SJCRH30 (cell line): ENCODE measurements around the gene WNT2B. TPM values are rescaled to one million over a fixed set of nuclear protein-coding genes. Genes with fewer than 3 reads are reported as not detected.

Source experiments
- DNase-seq, 2 experiments: peaks; one replicate each; pipeline ENCODE4 v3.0.0-alpha.2; 2015 to 2020
- H3K27ac ChIP-seq: fragments of 250-450 bp; sonication (Bioruptor Pico); 2 replicates; pipeline ENCODE4 v1.5.1; 2020; ENCODE audit warnings: mild to moderate bottlenecking, moderate library complexity
- H3K27me3 ChIP-seq: fragments of 250-450 bp; sonication (Bioruptor Pico); 2 replicates; pipeline ENCODE4 v1.5.1; 2020; ENCODE audit warnings: mild to moderate bottlenecking, moderate library complexity
- H3K36me3 ChIP-seq: fragments of 250-450 bp; sonication (Bioruptor Pico); 2 replicates; pipeline ENCODE4 v1.5.1; 2020; ENCODE audit warnings: mild to moderate bottlenecking, moderate library complexity
- H3K4me1 ChIP-seq: fragments of 250-450 bp; sonication (Bioruptor Pico); 2 replicates; pipeline ENCODE4 v1.5.1; 2020; ENCODE audit warnings: mild to moderate bottlenecking, moderate library complexity
- H3K4me3 ChIP-seq: fragments of 250-450 bp; sonication (Bioruptor Pico); 2 replicates; pipeline ENCODE4 v1.5.1; 2020; ENCODE audit warnings: mild to moderate bottlenecking, moderate library complexity
- H3K9me3 ChIP-seq: fragments of 250-450 bp; sonication (Bioruptor Pico); replicated peaks from 2 replicates; pipeline ENCODE4 v1.5.1; 2020; ENCODE audit warnings: mild to moderate bottlenecking, moderate library complexity
- total RNA-seq: library from RNA; depleted of rRNA; stranded (reverse); fragments of >200 nt; shearing (Covaris generic); gene quantifications from 2 replicates; pipeline ENCODE4 v1.2.3, GENCODE V29; 2014; rRNA removed

The WNT2B gene
- total RNA-seq, 1 experiment from 2014 or later, result 0.28 TPM

DNA sequence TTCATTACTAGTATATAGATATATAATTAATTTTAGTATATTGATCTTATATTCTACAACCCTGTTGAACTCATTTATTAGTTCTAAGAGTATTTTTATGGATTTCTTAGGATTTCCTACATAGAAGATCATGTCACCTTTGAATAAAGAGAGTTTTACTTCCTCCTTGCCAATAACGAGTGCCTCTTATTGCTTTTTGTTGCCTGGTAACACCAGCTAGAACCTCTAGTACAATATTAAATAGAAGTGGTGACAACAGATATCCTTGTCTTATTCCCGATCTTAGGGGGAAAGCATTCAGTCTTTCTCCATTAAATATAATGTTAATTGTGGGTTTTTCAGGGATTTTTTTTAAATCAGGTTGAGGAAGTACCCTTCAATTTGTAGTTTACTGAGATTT, 40.8 kb downstream of the WNT2B start:
- Histone ChIP-seq H3K9me3 (no peaks in the 10 kb centered on the region), H3K27me3 (no peaks in the 10 kb centered on the region), H3K27ac (no peak overlapping the region), H3K4me3 (no peak overlapping the region), H3K4me1 (peaks cover 5% of the 10 kb centered on the region), H3K36me3 (peaks cover 10% of the 10 kb centered on the region; the same call in 1 of the 2 replicates)
- no peak for DNase-seq

DNA sequence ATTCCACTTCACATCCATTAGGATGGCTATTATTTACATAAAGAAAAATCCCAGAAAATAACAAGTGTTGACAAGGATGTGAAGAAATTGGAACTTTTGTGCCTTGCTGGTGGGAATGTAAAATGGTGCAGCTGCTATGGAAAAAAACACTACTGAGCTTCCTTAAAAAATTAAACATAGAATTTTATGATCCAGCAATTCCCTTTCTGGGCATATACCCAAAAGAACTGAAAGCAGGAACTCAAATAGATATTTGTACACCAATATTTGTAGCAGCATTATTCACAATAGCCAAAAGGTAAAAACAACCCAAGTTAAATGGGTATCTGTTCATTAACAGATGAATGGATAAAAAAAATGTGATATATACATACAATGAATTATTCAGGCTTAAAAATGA, 45.6 kb downstream of the WNT2B start:
- no peak for DNase-seq
- Histone ChIP-seq H3K27me3 (no peaks in the 10 kb centered on the region), H3K9me3 (no peaks in the 10 kb centered on the region), H3K27ac (no peak overlapping the region), H3K4me1 (no peaks in the 10 kb centered on the region; the same call in 1 of the 2 replicates), H3K36me3 (peaks cover 7% of the 10 kb centered on the region; the same call in 1 of the 2 replicates), H3K4me3 (no peak overlapping the region)

DNA sequence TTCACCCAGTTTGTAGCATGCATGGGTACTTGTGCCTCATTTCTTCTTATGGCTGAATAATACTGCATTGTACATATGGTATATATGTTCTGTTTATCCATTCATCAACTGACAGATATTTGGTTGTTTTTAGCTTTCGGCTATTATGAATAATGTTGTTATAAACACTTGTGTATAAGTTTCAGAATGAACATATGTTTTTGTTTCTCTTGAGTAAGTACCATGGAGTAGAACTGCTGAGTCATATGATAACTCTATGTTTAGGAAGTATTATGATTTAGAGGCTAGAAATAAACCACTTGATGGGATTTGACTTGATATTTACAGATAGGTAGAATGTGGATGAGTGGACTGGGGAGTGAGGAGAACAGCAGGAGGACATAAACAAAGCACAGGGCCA, 48.6 kb downstream of the WNT2B start:
- Histone ChIP-seq H3K4me1 (no peaks in the 10 kb centered on the region; the same call in 1 of the 2 replicates), H3K4me3 (no peak overlapping the region), H3K36me3 (peaks cover 7% of the 10 kb centered on the region; the same call in 1 of the 2 replicates), H3K9me3 (no peaks in the 10 kb centered on the region), H3K27ac (no peak overlapping the region), H3K27me3 (no peaks in the 10 kb centered on the region)
- no peak for DNase-seq

DNA sequence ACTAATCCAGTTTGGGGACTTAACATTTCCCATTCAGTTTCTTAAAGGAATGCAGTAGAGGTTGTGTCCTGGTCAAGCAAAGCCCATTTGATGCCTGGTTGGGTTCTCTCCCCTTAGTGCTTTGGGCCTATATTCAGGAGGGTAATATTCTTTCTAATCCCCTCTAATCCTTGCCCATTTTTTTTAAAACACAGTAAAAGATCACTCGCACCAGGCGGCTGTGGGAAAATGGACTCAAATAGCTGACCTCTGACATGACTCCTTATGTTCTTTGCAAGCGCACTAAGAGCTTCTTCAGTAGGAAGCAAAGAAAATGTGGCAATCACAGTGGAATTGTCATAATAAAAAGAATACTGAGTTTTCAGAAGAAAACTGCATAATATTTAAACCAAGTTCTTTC, 49.9 kb downstream of the WNT2B start:
- Histone ChIP-seq H3K9me3 (no peaks in the 10 kb centered on the region), H3K27ac (no peak overlapping the region), H3K36me3 (peaks cover 3% of the 10 kb centered on the region; the same call in 1 of the 2 replicates), H3K4me1 (no peaks in the 10 kb centered on the region; the same call in 1 of the 2 replicates), H3K4me3 (no peak overlapping the region), H3K27me3 (no peaks in the 10 kb centered on the region)
- peak in 1 of 2 experiments; percentile 18 for DNase-seq

GRCh38 chr1:112563341-112563740, 54.6 kb downstream of the WNT2B start:
- no peaks in the 10 kb centered on the region for H3K9me3 ChIP-seq
- no peaks in the 10 kb centered on the region; the same call in 1 of the 2 replicates for H3K4me1 ChIP-seq
- no peak for DNase-seq
- no peak overlapping the region for H3K4me3 ChIP-seq
- no peaks in the 10 kb centered on the region for H3K27me3 ChIP-seq
- no peaks in the 10 kb centered on the region; the same call in none of the 2 replicates for H3K36me3 ChIP-seq
- H3K27ac ChIP-seq, result no peak overlapping the region

- Histone ChIP-seq H3K9me3 (no peaks in the 10 kb centered on the region), H3K27me3 (no peaks in the 10 kb centered on the region), H3K4me1 (no peaks in the 10 kb centered on the region), H3K36me3 (no peaks in the 10 kb centered on the region; the same call in none of the 2 replicates), H3K27ac (no peak overlapping the region), H3K4me3 (no peak overlapping the region)
- no peak for DNase-seq
Measured at GRCh38 chr1:112564081-112564480, 55.3 kb downstream of the WNT2B start.

DNA sequence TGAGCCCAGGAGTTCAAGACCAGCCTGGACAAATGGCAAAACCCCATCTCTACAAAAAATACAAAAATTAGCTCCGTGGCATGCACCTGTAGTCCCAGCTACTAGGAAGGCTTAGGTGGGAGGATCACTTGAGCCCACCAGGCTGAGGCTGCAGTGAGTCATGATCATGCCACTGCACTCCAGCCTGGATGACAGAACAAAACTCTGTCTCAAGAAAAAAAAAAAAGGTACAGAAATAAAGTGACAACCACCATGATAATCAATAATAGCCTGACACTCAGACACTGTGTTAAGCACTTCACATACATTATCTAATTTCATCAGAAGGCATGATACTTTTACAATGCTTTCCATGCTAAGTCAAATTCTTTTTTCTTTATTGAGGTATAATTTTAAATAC, 57.0 kb downstream of the WNT2B start:
- Histone ChIP-seq H3K4me1 (no peaks in the 10 kb centered on the region), H3K4me3 (no peak overlapping the region), H3K9me3 (no peaks in the 10 kb centered on the region), H3K36me3 (peaks cover 4% of the 10 kb centered on the region), H3K27ac (no peak overlapping the region), H3K27me3 (no peaks in the 10 kb centered on the region)
- no peak for DNase-seq

GRCh38 chr1:112575154-112575804, 66.5 kb downstream of the WNT2B start:
- H3K4me1 ChIP-seq, result peaks cover 7% of the 10 kb centered on the region; the same call in 1 of the 2 replicates
- no peak overlapping the region for H3K4me3 ChIP-seq
- no peak overlapping the region for H3K27ac ChIP-seq
- H3K27me3 ChIP-seq, result no peaks in the 10 kb centered on the region
- DNase-seq, result peak; percentile 26 to 41
- no peaks in the 10 kb centered on the region for H3K9me3 ChIP-seq
- peaks cover 48% of the 10 kb centered on the region for H3K36me3 ChIP-seq

GRCh38 chr1:112576240-112576639, 67.5 kb downstream of the WNT2B start:
- H3K4me3 ChIP-seq, result no peak overlapping the region
- DNase-seq, result no peak
- H3K4me1 ChIP-seq, result peaks cover 7% of the 10 kb centered on the region; the same call in 1 of the 2 replicates
- no peaks in the 10 kb centered on the region for H3K27me3 ChIP-seq
- no peaks in the 10 kb centered on the region for H3K9me3 ChIP-seq
- no peak overlapping the region for H3K27ac ChIP-seq
- peaks cover 53% of the 10 kb centered on the region for H3K36me3 ChIP-seq

Other genes starting within 250 kb of the WNT2B start
- 12.1 and 13.2 TPM in 2 replicates for gene CTTNBP2NL, start 112.8 kb upstream of the WNT2B start, total RNA-seq
- 24.2 and 24.8 TPM in 2 replicates for gene ST7L, start 110.2 kb downstream of the WNT2B start, total RNA-seq
- gene CAPZA1, start 110.9 kb downstream of the WNT2B start, total RNA-seq, result 188 and 211 TPM in 2 replicates
- gene MOV10, start 165.7 kb downstream of the WNT2B start, total RNA-seq, result 35.4 and 45.7 TPM in 2 replicates
- 72.4 and 87.5 TPM in 2 replicates for gene RHOC, start 198.2 kb downstream of the WNT2B start, total RNA-seq
- 0.85 and 1.2 TPM in 2 replicates for gene PPM1J, start 206.4 kb downstream of the WNT2B start, total RNA-seq